Activated CD8-positive, alpha-beta memory T cell treated with anti-CD3 and anti-CD28 coated beads, Interleukin-2, amount 10 ng/mL, durations not matched to agents 7 days and 5 days (primary cell): Measurements from ENCODE around the gene TRMT112. TPM values are rescaled to one million over a fixed set of nuclear protein-coding genes. Genes with fewer than 3 reads are reported as not detected.

Source experiments
- ATAC-seq: fragments of 150-1000 bp; cut with Tn5 transposase; one replicate; pipeline ENCODE4 v1.10.0; 2021; ENCODE audit warnings: moderate library complexity
- CTCF ChIA-PET: fragments of 350-600 bp; sonication (Branson Sonifier 250); formaldehyde crosslinking; loops from one replicate; lab custom pipeline; 2021; ENCODE audit warnings: antibody characterized with exemption; lab: Charles Lee
- DNase-seq: peaks from one replicate; pipeline ENCODE4 v3.0.0-alpha.2; 2020
- H3K27ac Mint-ChIP-seq: one replicate; pipeline ENCODE4 v1.8.0; 2021; ENCODE audit warnings: mild to moderate bottlenecking, mixed read lengths
- H3K27me3 Mint-ChIP-seq: one replicate; pipeline ENCODE4 v1.8.0; 2021; ENCODE audit warnings: mixed read lengths
- H3K36me3 Mint-ChIP-seq: one replicate; pipeline ENCODE4 v1.8.0; 2021; ENCODE audit warnings: mild to moderate bottlenecking, mixed read lengths
- H3K4me1 Mint-ChIP-seq: one replicate; pipeline ENCODE4 v1.8.0; 2021; ENCODE audit warnings: mixed read lengths
- H3K4me3 Mint-ChIP-seq: one replicate; pipeline ENCODE4 v1.8.0; 2021; ENCODE audit warnings: mild to moderate bottlenecking, moderate library complexity, mixed read lengths
- H3K9me3 Mint-ChIP-seq: one replicate; pipeline ENCODE4 v1.8.0; 2022; ENCODE audit warnings: low read depth, mixed read lengths
- total RNA-seq, 2 experiments: library from RNA; stranded (reverse); gene quantifications; one replicate each; pipeline ENCODE4 v1.2.3, GENCODE V29; 2021

Gene TRMT112
- total RNA-seq = 100 to 1,000 TPM; 134 to 153 TPM

DNA sequence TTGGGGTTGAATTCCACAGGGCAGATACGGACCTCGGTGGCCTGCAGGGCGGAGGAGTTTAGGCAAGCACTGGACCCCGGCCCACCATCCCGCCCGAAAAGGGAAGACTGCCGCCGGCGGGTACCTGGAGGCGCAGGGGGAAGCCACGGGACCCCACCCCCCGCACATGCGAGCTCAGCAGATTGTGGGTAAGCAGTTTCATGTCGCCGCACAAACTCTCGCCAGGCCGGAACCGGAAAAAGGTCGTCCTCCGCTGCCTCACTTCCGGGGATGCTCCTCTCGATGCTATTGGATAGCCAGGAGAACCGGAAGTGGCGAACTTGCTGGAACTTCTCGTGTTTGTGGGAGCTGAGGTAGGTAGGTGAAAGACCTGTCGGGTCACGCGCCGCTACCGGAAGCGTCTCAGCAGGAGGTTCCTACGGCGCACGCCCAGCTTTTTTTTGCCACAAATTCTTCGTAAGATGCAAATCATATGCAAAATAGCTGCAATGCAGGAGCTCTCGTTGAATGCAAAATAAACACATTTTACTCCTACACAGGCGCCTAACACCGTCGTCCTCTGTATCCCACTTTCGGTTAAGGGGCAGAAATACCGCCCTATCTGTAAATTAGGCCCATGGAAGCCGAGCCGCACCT lies at the start of gene TRMT112:
Gene TRMT112 (minus strand): TSS at position 235 of the 636 bp plus-strand sequence. CDS start 33 bp downstream, at position 202.
- CTCF ChIA-PET = interaction anchor here (0.8 to 3.5 kb wide), 25 partner anchors 10 to 371 kb away, joined by 3 to 140 read pairs (median 6); partner anchors contain the start of genes CATSPERZ, CCDC88B, ESRRA and FERMT3
- H3K9me3 Mint-ChIP-seq = no peaks in the 10 kb centered on the region
- H3K27ac Mint-ChIP-seq = peak within 1 kb of the TSS; percentile 100
- H3K27me3 Mint-ChIP-seq = no peaks in the 10 kb centered on the region
- DNase-seq (peak; percentile 99), ATAC-seq (peak; percentile 68)
- peak within 1 kb of the TSS; percentile 95 for H3K4me3 Mint-ChIP-seq
- H3K36me3 Mint-ChIP-seq = peaks cover 27% of the 10 kb centered on the region
- H3K4me1 Mint-ChIP-seq = peaks cover 47% of the 10 kb centered on the region

DNA sequence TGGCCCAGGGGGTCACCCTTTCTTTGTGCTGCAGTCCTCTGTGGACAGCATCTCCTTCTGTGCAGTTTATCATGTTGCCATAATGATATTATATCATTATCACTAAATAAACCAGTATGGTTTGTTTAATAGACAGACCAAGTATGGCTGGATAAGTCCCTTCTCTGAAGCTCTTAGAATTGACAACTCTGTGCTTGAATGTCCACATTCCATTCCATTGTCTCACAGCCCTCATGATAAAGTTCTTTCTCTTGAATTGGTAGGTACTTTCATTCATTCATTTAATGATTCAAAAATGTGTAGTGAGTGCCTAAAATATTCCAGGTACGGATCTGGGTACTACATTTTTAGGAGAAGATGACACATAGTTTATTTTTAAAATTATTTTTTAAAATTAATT lies 49.4 kb upstream of the TRMT112 start:
- CTCF ChIA-PET = interaction anchor here (0.6 to 1.4 kb wide), 2 partner anchors 24 to 238 kb away, joined by 3 to 4 read pairs; no protein-coding TSS in a partner anchor
- peaks cover 8% of the 10 kb centered on the region for H3K4me1 Mint-ChIP-seq
- H3K36me3 Mint-ChIP-seq = peaks cover 45% of the 10 kb centered on the region
- no peak overlapping the region for H3K27ac Mint-ChIP-seq
- ATAC-seq = no peak
- no peak for DNase-seq
- H3K27me3 Mint-ChIP-seq = no peaks in the 10 kb centered on the region
- no peak overlapping the region for H3K4me3 Mint-ChIP-seq
- H3K9me3 Mint-ChIP-seq = no peaks in the 10 kb centered on the region

DNA sequence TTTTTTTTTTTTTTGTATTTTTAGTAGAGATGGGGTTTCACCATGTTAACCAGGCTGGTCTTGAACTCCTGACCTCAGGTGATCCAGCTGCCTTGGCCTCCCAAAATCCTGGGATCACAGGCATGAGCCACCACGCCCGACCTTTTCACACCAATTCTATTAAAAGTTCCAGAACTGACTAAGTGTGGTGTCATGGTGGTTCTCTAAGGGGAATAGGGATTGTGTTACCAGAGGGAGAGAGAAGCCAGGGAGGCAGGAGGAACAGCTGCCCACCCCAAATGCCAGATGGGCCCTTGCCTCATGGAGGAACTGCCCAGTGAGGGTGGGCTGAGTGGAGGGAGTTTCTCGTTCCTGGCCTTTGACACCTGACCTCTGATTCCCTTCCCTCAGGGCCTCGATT lies 47.6 kb upstream of the TRMT112 start:
- H3K27me3 Mint-ChIP-seq = no peaks in the 10 kb centered on the region
- H3K4me3 Mint-ChIP-seq = no peak overlapping the region
- H3K36me3 Mint-ChIP-seq = peaks cover 49% of the 10 kb centered on the region
- CTCF ChIA-PET = interaction anchor here (1.4 kb wide), 1 partner anchor 22 kb away, joined by 4 read pairs; no protein-coding TSS in a partner anchor
- no peak overlapping the region for H3K27ac Mint-ChIP-seq
- H3K9me3 Mint-ChIP-seq = no peaks in the 10 kb centered on the region
- ATAC-seq (no peak), DNase-seq (no peak)
- peaks cover 20% of the 10 kb centered on the region for H3K4me1 Mint-ChIP-seq

DNA sequence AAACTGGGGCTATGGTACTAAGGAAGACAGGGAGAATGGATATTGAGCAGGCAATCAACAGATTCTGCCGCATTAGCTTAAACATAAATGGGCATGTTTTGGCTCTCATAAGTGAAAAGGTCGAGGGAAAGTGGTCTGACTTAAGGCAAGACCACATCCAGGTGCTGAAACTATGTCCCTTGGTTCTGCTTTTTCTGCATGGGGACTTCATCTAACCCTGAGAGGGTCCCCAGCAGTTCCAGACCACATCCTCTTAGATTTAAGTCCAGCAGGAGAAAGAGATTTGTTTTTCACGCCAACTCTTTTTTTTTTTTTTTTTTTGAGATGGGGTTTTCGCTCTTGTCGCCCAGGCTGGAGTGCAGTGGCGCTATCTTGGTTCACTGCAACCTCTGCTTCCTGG lies 47.1 kb upstream of the TRMT112 start:
- no peak overlapping the region for H3K4me3 Mint-ChIP-seq
- DNase-seq = no peak
- no peaks in the 10 kb centered on the region for H3K9me3 Mint-ChIP-seq
- CTCF ChIA-PET = interaction anchor here (1.4 kb wide), 1 partner anchor 22 kb away, joined by 4 read pairs; no protein-coding TSS in a partner anchor
- no peak overlapping the region for H3K27ac Mint-ChIP-seq
- H3K27me3 Mint-ChIP-seq = no peaks in the 10 kb centered on the region
- H3K36me3 Mint-ChIP-seq = peaks cover 46% of the 10 kb centered on the region
- H3K4me1 Mint-ChIP-seq = peaks cover 24% of the 10 kb centered on the region
- ATAC-seq = no peak

DNA sequence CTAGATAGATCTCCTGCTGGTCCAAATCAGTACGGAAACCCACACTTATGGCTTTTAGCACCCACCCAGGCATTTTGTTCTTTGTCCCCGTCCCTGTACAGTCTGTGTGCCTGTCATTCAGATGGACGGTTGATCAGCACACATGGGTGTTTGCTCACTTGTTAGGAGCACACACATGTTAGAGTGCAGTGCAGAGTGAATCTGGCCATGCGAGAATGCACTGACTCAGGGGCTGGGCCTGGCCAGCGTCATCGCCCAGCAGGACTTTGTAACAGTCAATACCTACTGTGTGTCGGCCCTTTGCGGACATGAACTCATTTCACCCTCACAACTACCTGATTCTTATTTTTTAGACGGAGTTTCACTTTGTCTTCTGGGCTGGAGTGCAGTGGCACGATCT lies 45.0 kb upstream of the TRMT112 start:
- CTCF ChIA-PET = no interaction called here

DNA sequence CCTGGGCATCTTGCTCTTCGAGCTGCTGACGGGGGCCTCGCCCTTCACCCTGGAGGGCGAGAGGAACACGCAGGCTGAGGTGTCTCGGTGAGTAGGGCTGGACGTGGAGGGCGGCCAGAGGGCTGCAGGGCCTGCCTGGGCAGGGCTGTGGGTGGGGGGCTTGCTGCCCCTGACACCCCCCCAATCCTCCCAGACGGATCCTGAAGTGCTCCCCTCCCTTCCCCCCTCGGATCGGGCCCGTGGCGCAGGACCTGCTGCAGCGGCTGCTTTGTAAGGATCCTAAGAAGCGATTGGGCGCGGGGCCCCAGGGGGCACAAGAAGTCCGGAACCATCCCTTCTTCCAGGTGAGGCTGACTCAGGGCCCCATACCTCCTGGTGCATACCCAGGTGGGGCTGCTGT lies 44.3 kb upstream of the TRMT112 start:
- H3K36me3 Mint-ChIP-seq = peaks cover 35% of the 10 kb centered on the region
- peaks cover 40% of the 10 kb centered on the region for H3K4me1 Mint-ChIP-seq
- DNase-seq = no peak
- ATAC-seq = no peak
- no peak overlapping the region for H3K27ac Mint-ChIP-seq
- CTCF ChIA-PET = interaction anchor here (1.8 to 3.1 kb wide), 5 partner anchors 19 to 291 kb away, joined by 7 to 26 read pairs (median 10); partner anchors contain the start of genes PRDX5 and TRMT112
- H3K9me3 Mint-ChIP-seq = no peaks in the 10 kb centered on the region
- no peak overlapping the region for H3K4me3 Mint-ChIP-seq
- no peaks in the 10 kb centered on the region for H3K27me3 Mint-ChIP-seq

More for the DNA sequence above, 45.0 kb upstream of the TRMT112 start:
- H3K4me3 Mint-ChIP-seq = no peak overlapping the region
- no peaks in the 10 kb centered on the region for H3K9me3 Mint-ChIP-seq
- H3K36me3 Mint-ChIP-seq = peaks cover 38% of the 10 kb centered on the region
- H3K4me1 Mint-ChIP-seq = peaks cover 39% of the 10 kb centered on the region
- ATAC-seq (no peak), DNase-seq (no peak)
- H3K27me3 Mint-ChIP-seq = no peaks in the 10 kb centered on the region
- no peak overlapping the region for H3K27ac Mint-ChIP-seq

DNA sequence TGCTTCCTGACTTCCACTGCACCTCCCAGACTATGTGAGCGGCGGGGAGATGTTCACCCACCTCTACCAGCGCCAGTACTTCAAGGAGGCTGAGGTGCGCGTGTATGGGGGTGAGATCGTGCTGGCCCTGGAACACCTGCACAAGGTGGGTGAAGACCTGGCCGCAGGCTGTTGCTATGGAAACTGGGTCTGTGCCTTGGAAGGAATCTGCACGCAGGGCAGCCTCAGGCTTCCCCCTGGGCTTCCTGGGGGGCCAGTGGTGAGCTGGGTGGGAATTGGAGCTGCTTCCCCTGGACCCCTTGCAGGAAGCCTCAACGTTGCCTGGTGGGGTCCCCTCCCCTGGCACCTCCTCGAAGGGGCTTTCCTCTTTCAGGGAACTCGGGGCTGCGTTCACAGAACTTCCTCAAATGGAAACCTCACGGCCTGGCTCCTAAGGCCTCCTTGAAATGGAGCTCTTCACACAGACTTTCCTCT lies 43.1 kb upstream of the TRMT112 start:
- CTCF ChIA-PET = interaction anchor here (1.0 to 3.1 kb wide), 12 partner anchors 10 to 382 kb away, joined by 3 to 26 read pairs (median 6); partner anchors contain the start of genes PRDX5, STIP1 and TRMT112

DNA sequence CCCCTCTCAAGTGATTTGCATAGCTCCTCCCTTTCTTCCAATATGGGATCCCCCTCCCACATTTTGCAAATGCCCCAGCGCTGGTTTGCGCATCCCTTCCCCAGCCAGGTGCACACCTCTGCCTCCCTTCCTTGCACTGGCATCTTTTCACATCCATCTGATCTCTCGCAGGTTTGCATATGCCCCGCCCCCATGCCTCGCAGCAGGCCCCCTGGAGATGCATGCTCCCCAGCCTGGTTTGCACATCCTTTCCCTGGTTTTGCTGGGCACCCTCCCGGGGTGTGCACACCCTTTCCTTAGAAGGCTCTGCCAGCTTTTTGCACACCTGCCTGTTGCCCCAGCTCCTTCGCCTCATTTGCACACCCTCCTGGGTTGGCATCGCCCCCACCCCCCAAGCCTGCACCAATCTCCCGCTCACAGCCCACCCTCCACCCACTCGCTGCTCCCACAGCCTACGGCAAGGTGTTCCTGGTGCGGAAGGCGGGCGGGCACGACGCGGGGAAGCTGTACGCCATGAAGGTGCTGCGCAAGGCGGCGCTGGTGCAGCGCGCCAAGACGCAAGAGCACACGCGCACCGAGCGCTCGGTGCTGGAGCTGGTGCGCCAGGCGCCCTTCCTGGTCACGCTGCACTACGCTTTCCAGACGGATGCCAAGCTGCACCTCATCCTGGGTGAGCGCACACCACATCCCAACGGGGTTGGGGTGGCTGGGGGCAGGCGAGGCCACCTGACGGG lies 42.5 kb upstream of the TRMT112 start:
- H3K4me1 Mint-ChIP-seq = peaks cover 44% of the 10 kb centered on the region
- H3K9me3 Mint-ChIP-seq = no peaks in the 10 kb centered on the region
- H3K27me3 Mint-ChIP-seq = no peaks in the 10 kb centered on the region
- ATAC-seq (peak; percentile 38), DNase-seq (no peak)
- peak overlapping the region; percentile 86 for H3K4me3 Mint-ChIP-seq
- CTCF ChIA-PET = interaction anchor here (0.8 to 3.1 kb wide), 15 partner anchors 9 to 383 kb away, joined by 3 to 26 read pairs (median 5); partner anchors contain the start of genes PRDX5, STIP1 and TRMT112
- peaks cover 24% of the 10 kb centered on the region for H3K36me3 Mint-ChIP-seq
- peak overlapping the region; percentile 72 for H3K27ac Mint-ChIP-seq

More for the DNA sequence above, 43.1 kb upstream of the TRMT112 start:
- H3K27me3 Mint-ChIP-seq = no peaks in the 10 kb centered on the region
- H3K4me1 Mint-ChIP-seq = peaks cover 44% of the 10 kb centered on the region
- ATAC-seq (no peak), DNase-seq (no peak)
- H3K27ac Mint-ChIP-seq = no peak overlapping the region
- H3K4me3 Mint-ChIP-seq = peak overlapping the region; percentile 86
- no peaks in the 10 kb centered on the region for H3K9me3 Mint-ChIP-seq
- peaks cover 29% of the 10 kb centered on the region for H3K36me3 Mint-ChIP-seq

DNA sequence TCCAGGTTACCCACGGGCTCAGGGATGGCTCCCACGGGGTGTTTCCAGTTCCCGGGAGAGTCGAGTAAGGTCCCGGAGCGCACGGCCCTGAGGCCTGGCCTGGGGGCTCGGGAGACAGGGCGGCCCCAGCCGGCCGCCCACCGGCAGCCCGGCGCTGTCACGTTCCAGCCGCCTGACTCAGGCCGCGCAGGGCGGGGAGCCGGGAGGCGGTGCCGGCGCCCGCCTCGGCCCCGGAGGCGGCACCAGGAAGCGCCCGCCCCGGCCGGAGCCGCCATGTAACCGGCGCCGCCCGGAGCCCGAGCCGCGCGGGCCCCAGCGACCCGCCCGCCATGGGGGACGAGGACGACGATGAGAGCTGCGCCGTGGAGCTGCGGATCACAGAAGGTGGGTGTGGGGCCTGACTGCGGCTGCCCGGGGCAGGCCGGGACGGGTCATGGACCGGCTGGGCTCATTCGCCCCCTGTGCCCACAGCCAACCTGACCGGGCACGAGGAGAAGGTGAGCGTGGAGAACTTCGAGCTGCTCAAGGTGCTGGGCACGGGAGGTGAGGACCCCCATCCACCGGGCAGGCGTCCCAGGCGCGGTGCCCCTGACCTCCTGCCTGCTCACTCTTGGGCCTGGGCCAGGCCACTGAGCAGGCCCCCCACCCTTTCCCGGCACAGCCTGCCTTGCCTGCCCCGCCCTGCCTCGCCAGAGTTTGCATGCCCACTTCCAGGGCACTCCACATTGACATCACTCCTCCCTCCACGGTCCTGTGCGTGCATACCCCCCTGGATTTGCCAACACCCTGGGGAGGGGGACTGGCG lies 41.8 kb upstream of the TRMT112 start, which contains the start of gene RPS6KA4:
Gene RPS6KA4 (plus strand): TSS at position 256 of the 805 bp plus-strand sequence. CDS start 74 bp downstream, at position 330.
- Mint-ChIP-seq H3K27me3 (no peaks in the 10 kb centered on the region), H3K36me3 (peaks cover 20% of the 10 kb centered on the region), H3K27ac (peak within 1 kb of the TSS; percentile 81), H3K9me3 (no peaks in the 10 kb centered on the region), H3K4me1 (peaks cover 41% of the 10 kb centered on the region), H3K4me3 (peak within 1 kb of the TSS; percentile 86)
- peak; percentile 91 for ATAC-seq
- DNase-seq = no peak
- CTCF ChIA-PET = interaction anchor here (0.6 to 3.1 kb wide), 12 partner anchors 16 to 384 kb away, joined by 3 to 26 read pairs (median 5); no protein-coding TSS in a partner anchor

DNA sequence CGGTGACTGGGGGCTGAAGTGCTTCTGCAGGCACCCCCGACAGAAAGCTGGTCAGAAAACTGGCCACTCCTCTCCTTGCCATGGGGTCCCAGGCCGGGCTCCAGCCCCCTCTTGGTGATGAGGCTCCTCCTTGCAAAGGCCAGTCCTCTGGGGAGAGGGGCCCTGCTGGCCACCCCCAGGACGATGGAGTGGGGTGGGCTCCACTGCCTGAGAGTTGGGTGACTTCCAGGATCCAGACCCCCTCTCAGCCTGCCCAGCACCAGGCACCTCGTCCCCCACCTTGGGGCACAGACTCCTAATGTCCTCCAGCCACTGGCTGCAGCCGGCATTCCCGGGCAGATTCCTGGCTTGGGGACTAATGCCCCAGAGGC lies 41.2 kb upstream of the TRMT112 start:
- H3K27ac Mint-ChIP-seq = peak overlapping the region; percentile 81
- peak overlapping the region; percentile 45 for H3K4me3 Mint-ChIP-seq
- DNase-seq (no peak), ATAC-seq (no peak)
- H3K4me1 Mint-ChIP-seq = peaks cover 41% of the 10 kb centered on the region
- no peaks in the 10 kb centered on the region for H3K27me3 Mint-ChIP-seq
- H3K9me3 Mint-ChIP-seq = no peaks in the 10 kb centered on the region
- H3K36me3 Mint-ChIP-seq = peaks cover 17% of the 10 kb centered on the region
- CTCF ChIA-PET = interaction anchor here (0.6 to 3.1 kb wide), 8 partner anchors 16 to 90 kb away, joined by 3 to 26 read pairs (median 4); no protein-coding TSS in a partner anchor

DNA sequence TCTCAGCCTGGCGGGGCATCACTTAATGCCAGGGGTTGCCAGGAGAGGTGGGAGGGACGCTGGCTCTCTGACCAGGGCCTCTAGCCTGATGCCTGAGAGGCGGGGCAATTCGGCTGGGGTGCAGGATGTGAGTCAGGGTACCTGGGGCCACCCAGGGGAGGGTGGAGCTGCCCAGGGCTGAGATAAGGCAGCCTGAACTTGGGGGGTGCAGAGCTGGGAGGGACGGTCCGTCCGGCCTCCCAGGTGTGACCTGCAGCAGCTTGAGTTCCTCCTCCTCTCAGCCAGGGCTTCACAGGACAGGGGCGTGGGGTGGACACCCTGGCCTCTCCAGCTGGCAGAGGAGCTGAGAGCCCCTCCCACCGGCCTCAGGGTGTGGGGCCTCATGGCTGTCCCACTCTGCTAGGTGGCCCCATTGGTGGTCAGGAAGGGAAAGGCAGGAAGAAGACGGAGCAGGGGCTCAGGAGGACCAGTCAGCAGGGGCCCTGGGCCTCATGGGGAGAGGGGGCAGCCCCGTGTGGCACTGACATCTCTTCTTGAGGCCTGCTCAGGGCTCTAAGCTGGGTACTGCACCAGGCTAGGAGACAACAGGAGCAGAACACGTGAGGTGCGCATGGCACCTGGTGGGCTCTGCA lies 40.7 kb upstream of the TRMT112 start:
- Mint-ChIP-seq H3K36me3 (peaks cover 17% of the 10 kb centered on the region), H3K9me3 (no peaks in the 10 kb centered on the region), H3K27ac (peak overlapping the region; percentile 81), H3K27me3 (no peaks in the 10 kb centered on the region), H3K4me3 (peak overlapping the region; percentile 45), H3K4me1 (peaks cover 41% of the 10 kb centered on the region)
- peak; percentile 40 for ATAC-seq
- CTCF ChIA-PET = interaction anchor here (0.6 to 1.3 kb wide), 5 partner anchors 16 to 59 kb away, joined by 3 to 5 read pairs (median 3); no protein-coding TSS in a partner anchor
- peak; percentile 70 for DNase-seq

DNA sequence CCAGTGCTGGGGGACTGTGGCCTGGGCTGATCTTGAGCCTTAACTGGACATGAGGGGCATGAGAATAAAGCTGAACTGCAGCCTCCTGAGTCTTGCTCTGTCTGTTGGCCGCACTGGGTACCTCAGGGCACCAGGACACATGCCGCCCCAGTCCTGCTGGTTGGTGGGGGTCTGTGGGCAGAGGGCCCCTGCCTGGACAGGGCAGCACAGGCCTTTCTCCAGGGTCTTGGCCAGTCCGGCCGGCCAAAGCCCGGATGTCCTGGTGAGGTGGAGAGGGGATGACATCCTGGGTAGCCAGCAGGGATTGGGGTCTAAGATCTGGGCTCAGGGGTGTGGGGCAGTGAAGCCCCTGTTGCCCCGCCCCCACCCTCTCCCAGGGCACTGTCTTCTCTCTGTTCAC lies 40.1 kb upstream of the TRMT112 start:
- Mint-ChIP-seq H3K9me3 (no peaks in the 10 kb centered on the region), H3K4me1 (peaks cover 41% of the 10 kb centered on the region), H3K4me3 (no peak overlapping the region), H3K27ac (peak overlapping the region; percentile 81), H3K27me3 (no peaks in the 10 kb centered on the region), H3K36me3 (peaks cover 16% of the 10 kb centered on the region)
- CTCF ChIA-PET = interaction anchor here (0.5 to 4.3 kb wide), 6 partner anchors 13 to 56 kb away, joined by 3 to 23 read pairs (median 4); partner anchors contain the start of genes PRDX5 and TRMT112
- ATAC-seq (no peak), DNase-seq (no peak)
